ENCODE measurements around the gene TENM3.

GRCh38 chr4:182756161-182756690 lies 513.0 kb downstream of the TENM3 start:
- no peak for TF ChIP-seq CTCF (IDR thresholded peaks at IDR 0.05)
- no peak for TF ChIP-seq GATA2 (CRISPR knock-in tag; IDR thresholded peaks at IDR 0.05)
- no peak for TF ChIP-seq RFX5 (IDR thresholded peaks at IDR 0.05; ENCODE audit: low read length)
- TF ChIP-seq POLR2AphosphoS5 (IDR thresholded peaks at IDR 0.05; ENCODE audit: low read depth, low read length): no peak
- TF ChIP-seq MAX (IDR thresholded peaks at IDR 0.05; ENCODE audit: low read depth): no peak
- TF ChIP-seq YY1 (IDR thresholded peaks at IDR 0.05; ENCODE audit: low read depth): no peak
- TF ChIP-seq EZH2phosphoT487 (IDR thresholded peaks at IDR 0.05; ENCODE audit: borderline replicate concordance, low read depth): no peak
